ENCODE results near the gene ILF3.

The ILF3 gene

GRCh38 chr19:10723591-10723990 is 69.4 kb downstream of the ILF3 start:
- no peak overlapping the region for H3K4me3 ChIP-seq (ENCODE audit: low read depth, low read length)
- no peak for DNase-seq (ENCODE audit: low read depth)
- TF ChIP-seq, protein P1, sequence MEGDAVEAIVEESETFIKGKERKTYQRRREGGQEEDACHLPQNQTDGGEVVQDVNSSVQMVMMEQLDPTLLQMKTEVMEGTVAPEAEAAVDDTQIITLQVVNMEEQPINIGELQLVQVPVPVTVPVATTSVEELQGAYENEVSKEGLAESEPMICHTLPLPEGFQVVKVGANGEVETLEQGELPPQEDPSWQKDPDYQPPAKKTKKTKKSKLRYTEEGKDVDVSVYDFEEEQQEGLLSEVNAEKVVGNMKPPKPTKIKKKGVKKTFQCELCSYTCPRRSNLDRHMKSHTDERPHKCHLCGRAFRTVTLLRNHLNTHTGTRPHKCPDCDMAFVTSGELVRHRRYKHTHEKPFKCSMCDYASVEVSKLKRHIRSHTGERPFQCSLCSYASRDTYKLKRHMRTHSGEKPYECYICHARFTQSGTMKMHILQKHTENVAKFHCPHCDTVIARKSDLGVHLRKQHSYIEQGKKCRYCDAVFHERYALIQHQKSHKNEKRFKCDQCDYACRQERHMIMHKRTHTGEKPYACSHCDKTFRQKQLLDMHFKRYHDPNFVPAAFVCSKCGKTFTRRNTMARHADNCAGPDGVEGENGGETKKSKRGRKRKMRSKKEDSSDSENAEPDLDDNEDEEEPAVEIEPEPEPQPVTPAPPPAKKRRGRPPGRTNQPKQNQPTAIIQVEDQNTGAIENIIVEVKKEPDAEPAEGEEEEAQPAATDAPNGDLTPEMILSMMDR (conservative IDR thresholded peaks at IDR 0.05; ENCODE audit: low read depth, low read length), result no peak

GRCh38 chr19:10724573-10725071 is 70.5 kb downstream of the ILF3 start:
- no peak overlapping the region for H3K4me3 ChIP-seq (ENCODE audit: low read depth, low read length)
- TF ChIP-seq, protein P1 (conservative IDR thresholded peaks at IDR 0.05; ENCODE audit: low read depth, low read length), result no peak
- DNase-seq (ENCODE audit: low read depth), result peak; percentile 19

DNA sequence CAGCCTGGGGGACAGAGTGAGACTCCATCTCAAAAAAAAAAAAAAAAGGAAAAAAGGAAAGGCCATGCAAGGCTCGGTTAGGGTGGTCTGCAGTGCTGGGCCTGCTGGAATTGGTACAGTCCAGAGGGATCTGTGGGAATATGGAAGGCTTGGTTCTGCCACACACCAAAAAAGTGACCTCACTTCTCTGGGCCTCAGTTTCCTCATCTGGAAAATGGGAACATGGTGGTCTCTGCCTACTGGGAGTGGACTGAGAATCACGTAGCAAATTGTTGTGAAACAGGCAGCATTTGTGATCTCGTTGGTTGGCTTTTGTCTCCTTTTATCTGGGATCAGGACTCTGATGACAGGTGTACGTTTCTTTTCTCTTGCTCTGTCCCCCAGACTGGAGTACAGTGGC is 71.3 kb downstream of the ILF3 start:
- H3K4me3 ChIP-seq (ENCODE audit: low read depth, low read length), result no peak overlapping the region
- TF ChIP-seq, protein P1 (conservative IDR thresholded peaks at IDR 0.05; ENCODE audit: low read depth, low read length), result no peak
- no peak for DNase-seq (ENCODE audit: low read depth)

- H3K4me3 ChIP-seq (ENCODE audit: low read depth, low read length), result no peak overlapping the region
- TF ChIP-seq, protein P1 (conservative IDR thresholded peaks at IDR 0.05; ENCODE audit: low read depth, low read length), result no peak
- DNase-seq (ENCODE audit: low read depth), result no peak
Observed at GRCh38 chr19:10726268-10726667, 72.1 kb downstream of the ILF3 start.

GRCh38 chr19:10727685-10728201 is 73.6 kb downstream of the ILF3 start:
- no peak overlapping the region for H3K4me3 ChIP-seq (ENCODE audit: low read depth, low read length)
- TF ChIP-seq, protein P1 (conservative IDR thresholded peaks at IDR 0.05; ENCODE audit: low read depth, low read length), result no peak
- no peak for DNase-seq (ENCODE audit: low read depth)

- TF ChIP-seq, protein P1 (conservative IDR thresholded peaks at IDR 0.05; ENCODE audit: low read depth, low read length), result no peak
- DNase-seq (ENCODE audit: low read depth), result no peak
- H3K4me3 ChIP-seq (ENCODE audit: low read depth, low read length), result no peak overlapping the region
Observed at GRCh38 chr19:10729411-10729810, 75.3 kb downstream of the ILF3 start.

DNA sequence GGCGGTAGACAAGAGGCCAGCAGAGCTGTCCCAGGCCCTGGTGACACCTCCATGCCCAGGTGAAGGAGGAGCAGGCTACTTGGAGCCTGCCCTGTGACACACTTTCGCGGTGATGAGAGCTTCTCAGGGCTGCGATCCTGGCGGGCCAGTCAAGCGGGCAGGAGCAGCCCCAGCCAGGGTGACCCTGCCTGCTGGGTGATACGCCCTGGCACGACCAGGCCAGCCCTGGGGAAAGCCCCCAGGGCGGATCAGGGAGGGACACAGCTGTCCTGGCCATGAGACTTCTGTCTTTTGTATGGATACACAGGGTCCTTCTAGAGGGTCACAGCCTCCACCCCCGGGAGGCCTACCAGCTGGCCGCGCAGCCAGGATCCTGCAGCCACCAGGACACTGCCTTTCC is 76.8 kb downstream of the ILF3 start:
- no peak overlapping the region for H3K4me3 ChIP-seq (ENCODE audit: low read depth, low read length)
- no peak for DNase-seq (ENCODE audit: low read depth)
- TF ChIP-seq, protein P1 (conservative IDR thresholded peaks at IDR 0.05; ENCODE audit: low read depth, low read length), result no peak
